Fibroblast of mammary gland (primary cell): Measurements from ENCODE around the gene ARHGAP18.
A peak's percentile ranks its signal among the peaks of the same experiment; 100 is the strongest.

Experiments
- DNase-seq: peaks from one replicate; pipeline ENCODE4 v3.0.0-alpha.2; 2010; ENCODE audit warnings: low read depth
- H3K4me3 ChIP-seq: 2 replicates; pipeline ENCODE4 v1.5.1; 2011; ENCODE audit warnings: low read depth, mild to moderate bottlenecking, low read length, moderate library complexity; ENCODE audit not compliant: control insufficient read depth
- CTCF ChIP-seq: conservative IDR thresholded peaks from 2 replicates; pipeline ENCODE4 v1.5.1; 2011; ENCODE audit warnings: low read depth, low read length, inconsistent platforms; ENCODE audit not compliant: control insufficient read depth, insufficient read depth

ARHGAP18 gene

DNA sequence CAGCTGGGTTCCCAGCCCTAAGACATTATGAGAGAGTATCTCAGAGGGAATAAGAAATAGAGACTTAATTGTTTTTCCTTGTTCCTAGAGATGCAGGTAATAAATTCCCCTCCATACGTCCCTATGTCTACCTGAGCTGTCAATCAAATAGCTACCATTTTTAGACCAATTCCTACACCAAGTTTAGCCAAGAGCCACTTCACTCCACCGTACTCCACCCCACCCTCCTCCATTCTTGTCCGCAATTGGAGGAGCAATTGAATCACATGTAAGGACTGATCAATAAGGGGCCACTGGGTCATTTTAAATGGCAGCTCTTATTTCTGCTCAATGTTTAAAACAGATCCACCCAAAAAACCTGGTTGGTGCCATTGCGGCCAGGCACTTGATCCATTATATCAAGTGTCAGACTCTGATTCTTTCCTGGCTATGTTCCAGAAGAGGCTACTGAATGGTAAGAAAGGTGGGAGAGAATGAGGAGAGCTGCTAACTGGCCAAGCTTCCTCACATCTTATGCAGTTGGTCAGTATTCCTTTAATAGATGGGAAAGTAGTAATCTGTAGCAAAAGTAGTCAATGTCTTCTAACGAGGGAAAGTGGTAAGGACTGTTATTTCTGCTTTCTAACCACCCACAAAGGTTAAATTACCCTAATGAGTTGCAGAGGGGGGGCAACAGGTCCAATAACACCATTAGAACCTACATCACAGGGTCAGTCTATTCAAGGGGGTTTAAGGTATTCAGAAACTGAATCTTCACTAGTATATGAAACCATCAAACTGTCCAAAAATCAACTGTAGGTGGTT is 34.1 kb downstream of the ARHGAP18 start:
- no peak for TF ChIP-seq CTCF
- no peak for DNase-seq
- H3K4me3 ChIP-seq: no peak overlapping the region

GRCh38 chr6:129673748-129674147 is 36.2 kb downstream of the ARHGAP18 start:
- DNase-seq: no peak
- no peak overlapping the region for H3K4me3 ChIP-seq
- TF ChIP-seq CTCF: no peak

DNA sequence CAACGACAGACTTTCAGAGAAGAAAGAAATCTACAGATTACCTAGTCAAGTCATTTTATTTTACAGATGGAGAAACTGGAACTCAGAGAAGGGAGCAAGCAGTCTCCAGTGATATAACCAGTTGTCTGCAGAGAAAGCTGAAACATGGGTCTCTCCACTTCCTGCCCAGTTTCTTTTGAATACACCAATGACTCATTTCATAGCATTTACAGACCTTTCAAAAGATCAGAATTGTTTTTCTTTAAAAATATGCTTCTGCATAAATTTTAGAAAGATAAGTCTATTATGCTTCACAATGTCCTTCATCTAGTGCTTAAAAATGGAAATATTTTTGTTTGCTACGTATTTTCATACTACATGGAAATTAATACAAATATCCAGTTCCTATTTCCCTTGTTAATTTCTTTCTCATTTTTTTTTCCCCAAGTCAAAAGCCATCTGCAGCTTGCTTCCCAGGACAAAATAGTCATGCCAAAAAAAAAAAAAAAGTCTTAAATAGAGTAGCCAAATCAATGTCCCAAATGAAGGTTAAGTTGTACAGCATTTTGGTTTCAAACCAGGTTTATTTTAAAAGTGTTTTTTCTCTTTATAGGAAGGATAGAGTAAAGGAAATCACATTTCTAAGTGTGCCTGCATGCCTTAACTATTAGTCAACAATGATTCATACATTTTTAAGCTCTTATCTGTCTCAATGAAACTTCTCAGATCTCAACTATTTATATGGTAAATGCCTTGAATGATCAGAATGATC is 36.9 kb downstream of the ARHGAP18 start:
- peak; percentile 77 for DNase-seq
- H3K4me3 ChIP-seq: no peak overlapping the region
- TF ChIP-seq CTCF: no peak

- H3K4me3 ChIP-seq: no peak overlapping the region
- no peak for TF ChIP-seq CTCF
- DNase-seq: no peak
These were observed 37.7 kb downstream of the ARHGAP18 start for GRCh38 chr6:129672341-129672682.

DNA sequence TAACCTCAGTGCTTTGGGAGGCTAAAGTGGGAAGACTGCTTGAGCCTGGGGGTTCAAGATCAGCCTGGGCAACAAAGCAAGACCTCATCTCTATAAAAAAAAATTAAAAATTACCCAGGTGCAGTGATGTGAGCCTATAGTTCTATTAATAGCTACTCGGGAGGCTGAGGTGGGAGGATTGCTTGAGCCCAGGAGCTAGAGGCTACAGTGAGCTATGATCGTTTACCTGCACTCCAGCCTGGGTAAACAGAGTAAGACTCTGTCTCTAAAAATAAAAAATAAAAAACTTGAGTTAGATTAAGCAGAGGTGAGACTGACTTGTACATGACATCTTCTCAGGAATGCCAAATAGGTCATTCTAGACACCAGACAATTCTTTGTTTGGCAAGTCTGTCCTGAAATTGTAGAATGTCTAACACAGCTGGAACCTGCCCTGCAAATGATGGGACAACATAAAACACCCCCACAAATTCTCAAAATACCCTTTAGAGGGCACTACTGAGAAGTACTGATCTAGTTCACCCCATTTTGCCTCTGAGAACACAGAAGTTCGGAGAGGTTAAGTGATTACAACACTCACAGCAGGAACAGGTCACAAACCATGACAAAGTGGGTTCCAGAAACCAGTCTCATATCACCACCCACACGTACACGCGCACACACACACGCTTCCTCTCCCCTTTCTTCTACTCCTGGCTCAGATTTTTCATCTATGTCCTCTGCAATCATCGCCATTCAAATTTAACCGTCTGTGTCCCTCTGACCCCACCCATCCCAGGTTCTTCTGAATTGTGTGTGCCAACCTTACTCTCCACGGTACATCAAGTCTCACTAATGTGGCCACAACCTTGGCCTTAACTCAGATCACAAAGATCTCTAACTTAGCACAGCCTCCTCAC is 38.3 kb downstream of the ARHGAP18 start:
- DNase-seq: peak; percentile 70
- no peak overlapping the region for H3K4me3 ChIP-seq
- peak; percentile 38 for TF ChIP-seq CTCF

DNA sequence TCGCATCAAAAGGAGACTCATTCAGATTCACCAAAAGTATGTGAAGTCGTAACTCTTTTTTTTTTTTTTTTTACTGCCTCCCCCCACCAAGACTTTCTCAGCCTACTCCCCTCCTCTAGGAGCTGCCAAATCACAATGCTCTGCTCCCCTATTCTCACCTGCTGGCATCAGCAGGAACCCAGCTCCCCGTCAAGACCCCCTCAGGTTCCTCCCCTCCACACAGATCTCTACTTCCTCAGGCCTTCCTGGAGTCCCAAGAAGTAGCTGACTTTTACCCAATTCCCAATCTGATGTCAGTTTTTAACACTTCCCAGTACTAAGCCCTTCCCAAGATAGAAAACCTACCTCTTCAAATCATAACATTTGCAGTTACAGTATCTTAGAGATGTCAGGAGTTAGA is 39.3 kb downstream of the ARHGAP18 start:
- no peak for TF ChIP-seq CTCF
- no peak for DNase-seq
- no peak overlapping the region for H3K4me3 ChIP-seq
